ENCODE data around the gene FRZB.

FRZB gene

GRCh38 chr2:182891611-182892010 lies 25.2 kb upstream of the FRZB start:
- peaks cover 0 to 9% of the 10 kb centered on the region in 2 donors for H3K9me3 ChIP-seq (replicated peaks in 1 of 2; ENCODE audit: control insufficient read depth in 2 of 2, insufficient read depth in 1 of 2, low read depth in 1 of 2, low read length in 2 of 2)
- H3K4me1 ChIP-seq (ENCODE audit: control insufficient read depth in 2 of 2, insufficient read depth in 1 of 2, low read depth in 1 of 2, low read length in 2 of 2), result no peaks in the 10 kb centered on the region
- H3K27me3 ChIP-seq (ENCODE audit: control insufficient read depth in 3 of 3, insufficient read depth in 3 of 3, low read depth in 1 of 3, low read length in 3 of 3), result no peaks in the 10 kb centered on the region
- no peak overlapping the region for H3K4me2 ChIP-seq (ENCODE audit: insufficient read depth, low read length, poor library complexity, severe bottlenecking)
- H2BK15ac ChIP-seq (ENCODE audit: low read length), result no peak overlapping the region
- H3K27ac ChIP-seq (replicated peaks; ENCODE audit: low read length), result no peak overlapping the region
- H4K91ac ChIP-seq (ENCODE audit: low read depth, low read length, poor library complexity), result no peak overlapping the region
- no peak overlapping the region for H2BK12ac ChIP-seq (ENCODE audit: low read length)
- no peaks in the 10 kb centered on the region for H3K36me3 ChIP-seq (replicated peaks in 1 of 2; ENCODE audit: control insufficient read depth in 2 of 2, insufficient read depth in 2 of 2, low read length in 2 of 2)
- H3K4ac ChIP-seq (ENCODE audit: low read length), result no peak overlapping the region
- H2AFZ ChIP-seq (ENCODE audit: low read length), result no peak overlapping the region
- no peaks in the 10 kb centered on the region for H3K79me1 ChIP-seq (ENCODE audit: low read depth, low read length)
- no peak overlapping the region for H3K14ac ChIP-seq (ENCODE audit: low read length)
- no peak overlapping the region for H3K23ac ChIP-seq (ENCODE audit: low read depth, low read length, poor library complexity)
- no peak overlapping the region for H3K18ac ChIP-seq (ENCODE audit: low read length)
- DNase-seq (ENCODE audit: low spot score), result no peak
- no peak overlapping the region for H2AK5ac ChIP-seq (ENCODE audit: low read depth, low read length)
- no peak overlapping the region for H2BK5ac ChIP-seq (ENCODE audit: low read length)
- no peak overlapping the region for H3K9ac ChIP-seq (ENCODE audit: low read depth, low read length, poor library complexity)
- H2BK120ac ChIP-seq (ENCODE audit: low read depth, low read length), result no peak overlapping the region
- no CpG with 5 or more reads among the region's 4 CpGs for WGBS, 2 donors (ENCODE audit: extremely low coverage in 2 of 2, insufficient read length in 2 of 2, insufficient replicate concordance in 1 of 2)
- no peak overlapping the region for H3K4me3 ChIP-seq (ENCODE audit: low read length in 2 of 2)
- H4K8ac ChIP-seq (ENCODE audit: low read depth, low read length), result no peak overlapping the region

GRCh38 chr2:182890773-182891378 lies 24.4 kb upstream of the FRZB start:
- Histone ChIP-seq H2BK15ac (ENCODE audit: low read length) (no peak overlapping the region), H3K9me3 (replicated peaks in 1 of 2; ENCODE audit: control insufficient read depth in 2 of 2, insufficient read depth in 1 of 2, low read depth in 1 of 2, low read length in 2 of 2) (peaks cover 0 to 9% of the 10 kb centered on the region in 2 donors), H3K9ac (ENCODE audit: low read depth, low read length, poor library complexity) (no peak overlapping the region), H2BK5ac (ENCODE audit: low read length) (no peak overlapping the region), H3K27me3 (ENCODE audit: control insufficient read depth in 3 of 3, insufficient read depth in 3 of 3, low read depth in 1 of 3, low read length in 3 of 3) (no peaks in the 10 kb centered on the region), H3K4me3 (ENCODE audit: low read length in 2 of 2) (no peak overlapping the region), H3K23ac (ENCODE audit: low read depth, low read length, poor library complexity) (no peak overlapping the region), H3K79me1 (ENCODE audit: low read depth, low read length) (no peaks in the 10 kb centered on the region), H2AFZ (ENCODE audit: low read length) (no peak overlapping the region), H2BK12ac (ENCODE audit: low read length) (no peak overlapping the region), H3K4me2 (ENCODE audit: insufficient read depth, low read length, poor library complexity, severe bottlenecking) (no peak overlapping the region), H2BK120ac (ENCODE audit: low read depth, low read length) (no peak overlapping the region), H2AK5ac (ENCODE audit: low read depth, low read length) (no peak overlapping the region), H3K4ac (ENCODE audit: low read length) (no peak overlapping the region), H3K18ac (ENCODE audit: low read length) (no peak overlapping the region), H3K4me1 (ENCODE audit: control insufficient read depth in 2 of 2, insufficient read depth in 1 of 2, low read depth in 1 of 2, low read length in 2 of 2) (no peaks in the 10 kb centered on the region), H3K36me3 (replicated peaks in 1 of 2; ENCODE audit: control insufficient read depth in 2 of 2, insufficient read depth in 2 of 2, low read length in 2 of 2) (no peaks in the 10 kb centered on the region), H3K27ac (replicated peaks; ENCODE audit: low read length) (no peak overlapping the region), H3K14ac (ENCODE audit: low read length) (no peak overlapping the region), H4K8ac (ENCODE audit: low read depth, low read length) (no peak overlapping the region), H4K91ac (ENCODE audit: low read depth, low read length, poor library complexity) (no peak overlapping the region)
- no CpG with 5 or more reads among the region's 3 CpGs for WGBS, 2 donors (ENCODE audit: extremely low coverage in 2 of 2, insufficient read length in 2 of 2, insufficient replicate concordance in 1 of 2)
- DNase-seq (ENCODE audit: low spot score), result no peak

- Histone ChIP-seq H4K91ac (ENCODE audit: low read depth, low read length, poor library complexity) (no peak overlapping the region), H2AK5ac (ENCODE audit: low read depth, low read length) (no peak overlapping the region), H3K23ac (ENCODE audit: low read depth, low read length, poor library complexity) (no peak overlapping the region), H3K4me2 (ENCODE audit: insufficient read depth, low read length, poor library complexity, severe bottlenecking) (no peak overlapping the region), H3K14ac (ENCODE audit: low read length) (no peak overlapping the region), H3K36me3 (replicated peaks in 1 of 2; ENCODE audit: control insufficient read depth in 2 of 2, insufficient read depth in 2 of 2, low read length in 2 of 2) (no peaks in the 10 kb centered on the region), H4K8ac (ENCODE audit: low read depth, low read length) (no peak overlapping the region), H3K18ac (ENCODE audit: low read length) (no peak overlapping the region), H2BK12ac (ENCODE audit: low read length) (no peak overlapping the region), H3K9ac (ENCODE audit: low read depth, low read length, poor library complexity) (no peak overlapping the region), H3K4ac (ENCODE audit: low read length) (no peak overlapping the region), H2BK15ac (ENCODE audit: low read length) (no peak overlapping the region), H3K27me3 (ENCODE audit: control insufficient read depth in 3 of 3, insufficient read depth in 3 of 3, low read depth in 1 of 3, low read length in 3 of 3) (no peaks in the 10 kb centered on the region), H2BK120ac (ENCODE audit: low read depth, low read length) (no peak overlapping the region), H3K4me3 (ENCODE audit: low read length in 2 of 2) (no peak overlapping the region), H3K27ac (replicated peaks; ENCODE audit: low read length) (no peak overlapping the region), H3K9me3 (replicated peaks in 1 of 2; ENCODE audit: control insufficient read depth in 2 of 2, insufficient read depth in 1 of 2, low read depth in 1 of 2, low read length in 2 of 2) (peaks cover 0 to 9% of the 10 kb centered on the region in 2 donors), H3K4me1 (ENCODE audit: control insufficient read depth in 2 of 2, insufficient read depth in 1 of 2, low read depth in 1 of 2, low read length in 2 of 2) (no peaks in the 10 kb centered on the region), H2BK5ac (ENCODE audit: low read length) (no peak overlapping the region), H2AFZ (ENCODE audit: low read length) (no peak overlapping the region), H3K79me1 (ENCODE audit: low read depth, low read length) (no peaks in the 10 kb centered on the region)
- WGBS, 2 donors (ENCODE audit: extremely low coverage in 2 of 2, insufficient read length in 2 of 2, insufficient replicate concordance in 1 of 2), result no CpG with 5 or more reads among the region's 7 CpGs
- DNase-seq (ENCODE audit: low spot score), result no peak
Measured at GRCh38 chr2:182890305-182890704, 23.9 kb upstream of the FRZB start.

- Histone ChIP-seq H3K79me1 (ENCODE audit: low read depth, low read length) (no peaks in the 10 kb centered on the region), H3K4ac (ENCODE audit: low read length) (no peak overlapping the region), H3K18ac (ENCODE audit: low read length) (no peak overlapping the region), H2BK15ac (ENCODE audit: low read length) (no peak overlapping the region), H3K9ac (ENCODE audit: low read depth, low read length, poor library complexity) (no peak overlapping the region), H4K91ac (ENCODE audit: low read depth, low read length, poor library complexity) (no peak overlapping the region), H2AK5ac (ENCODE audit: low read depth, low read length) (no peak overlapping the region), H3K4me1 (ENCODE audit: control insufficient read depth in 2 of 2, insufficient read depth in 1 of 2, low read depth in 1 of 2, low read length in 2 of 2) (no peaks in the 10 kb centered on the region), H2BK12ac (ENCODE audit: low read length) (no peak overlapping the region), H2BK5ac (ENCODE audit: low read length) (no peak overlapping the region), H3K36me3 (replicated peaks in 1 of 2; ENCODE audit: control insufficient read depth in 2 of 2, insufficient read depth in 2 of 2, low read length in 2 of 2) (no peaks in the 10 kb centered on the region), H4K8ac (ENCODE audit: low read depth, low read length) (no peak overlapping the region), H2AFZ (ENCODE audit: low read length) (no peak overlapping the region), H3K4me2 (ENCODE audit: insufficient read depth, low read length, poor library complexity, severe bottlenecking) (no peak overlapping the region), H3K9me3 (replicated peaks in 1 of 2; ENCODE audit: control insufficient read depth in 2 of 2, insufficient read depth in 1 of 2, low read depth in 1 of 2, low read length in 2 of 2) (no peaks in the 10 kb centered on the region), H3K27ac (replicated peaks; ENCODE audit: low read length) (no peak overlapping the region), H3K4me3 (ENCODE audit: low read length in 2 of 2) (no peak overlapping the region), H3K14ac (ENCODE audit: low read length) (no peak overlapping the region), H3K27me3 (ENCODE audit: control insufficient read depth in 3 of 3, insufficient read depth in 3 of 3, low read depth in 1 of 3, low read length in 3 of 3) (no peaks in the 10 kb centered on the region), H2BK120ac (ENCODE audit: low read depth, low read length) (no peak overlapping the region), H3K23ac (ENCODE audit: low read depth, low read length, poor library complexity) (no peak overlapping the region)
- no CpG with 5 or more reads among the region's 4 CpGs for WGBS, 2 donors (ENCODE audit: extremely low coverage in 2 of 2, insufficient read length in 2 of 2, insufficient replicate concordance in 1 of 2)
- DNase-seq (ENCODE audit: low spot score), result no peak
Measured at GRCh38 chr2:182887753-182888415, 21.4 kb upstream of the FRZB start.
